SK-N-SH (cell line): ENCODE results near the gene OR10V1. TPM values are rescaled to one million over a fixed set of nuclear protein-coding genes. Genes with fewer than 3 reads are reported as not detected.

Experiments used
- CTCF ChIA-PET: fragments of 300-600, 350-600 bp; formaldehyde crosslinking; extraction: SDS; loops from one replicate; lab custom pipeline; 2021; lab: Yijun Ruan, JAX
- POLR2A ChIA-PET: fragments of 350-600 bp; sonication (Branson Sonifier 250); formaldehyde crosslinking; extraction: SDS; loops from one replicate; lab custom pipeline; 2020; ENCODE audit warnings: antibody characterized with exemption, inconsistent platforms; lab: Yijun Ruan, JAX
- DNase-seq: peaks from one replicate; pipeline ENCODE4 v3.0.0; 2012
- H2AFZ ChIP-seq: fragments of 200-600 bp; sonication (generic); 2 replicates; pipeline ENCODE4 v1.8.1; 2016; ENCODE audit warnings: antibody characterized with exemption, mild to moderate bottlenecking, low read depth
- H3F3A ChIP-seq: fragments of 200-600 bp; sonication (generic); replicated peaks from 2 replicates; pipeline ENCODE3; 2016; ENCODE audit warnings: antibody characterized with exemption, mild to moderate bottlenecking; ENCODE audit not compliant: insufficient read depth
- H3K27ac ChIP-seq, 2 experiments: fragments of 200-500 bp in 1 of 2; fragments of 200-600 bp in 1 of 2; sonication (Bioruptor generic) in 1 of 2; sonication (generic), shearing (Covaris generic) in 1 of 2; 2 replicates each; pipeline versions ENCODE4 v1.5.1 to v1.6.1; 2014 to 2016; ENCODE audit warnings: low read depth in 2 of 2, inconsistent platforms in 1 of 2, low read length in 1 of 2, mild to moderate bottlenecking in 1 of 2, mixed read lengths in 1 of 2
- H3K27me3 ChIP-seq: fragments of 200-600 bp; sonication (generic), shearing (Covaris generic); 2 replicates; pipeline ENCODE4 v1.6.1; 2016; ENCODE audit warnings: mixed run types; ENCODE audit not compliant: insufficient read depth
- H3K36me3 ChIP-seq, 2 experiments: fragments of 200-500 bp in 1 of 2; fragments of 200-600 bp in 1 of 2; sonication (Bioruptor generic) in 1 of 2; sonication (generic) in 1 of 2; replicated peaks in 1 of 2; 2 replicates each; pipeline versions ENCODE3 to v1.5.1; 2014 to 2016; ENCODE audit warnings: low read length in 1 of 2, mild to moderate bottlenecking in 1 of 2; ENCODE audit not compliant: insufficient read depth in 2 of 2, control insufficient read depth in 1 of 2
- H3K4me1 ChIP-seq, 2 experiments: fragments of 200-500 bp in 1 of 2; fragments of 200-600 bp in 1 of 2; sonication (Bioruptor generic) in 1 of 2; sonication (generic), shearing (Covaris generic) in 1 of 2; 2 replicates each; pipeline versions ENCODE4 v1.5.1 to v1.6.1; 2014 to 2016; ENCODE audit warnings: low read depth in 1 of 2, low read length in 1 of 2, mixed run types in 1 of 2; ENCODE audit not compliant: insufficient read depth in 2 of 2, control insufficient read depth in 1 of 2
- H3K4me2 ChIP-seq: fragments of 200-600 bp; sonication (generic), shearing (Covaris generic); 2 replicates; pipeline ENCODE4 v1.6.1; 2017; ENCODE audit warnings: mixed run types
- H3K4me3 ChIP-seq, 2 experiments: fragments of 200-500 bp in 1 of 2; fragments of 200-600 bp in 1 of 2; sonication (Bioruptor generic) in 1 of 2; sonication (generic), shearing (Covaris generic) in 1 of 2; 2 replicates each; pipeline versions ENCODE4 v1.5.1 to v1.8.1; 2014 to 2016; ENCODE audit warnings: low read depth in 2 of 2, inconsistent platforms in 1 of 2, low read length in 1 of 2, mild to moderate bottlenecking in 1 of 2, mixed read lengths in 1 of 2, moderate library complexity in 1 of 2
- H3K79me2 ChIP-seq: fragments of 200-600 bp; sonication (generic); 2 replicates; pipeline ENCODE4 v1.8.1; 2017; ENCODE audit warnings: mild to moderate bottlenecking; ENCODE audit not compliant: insufficient read depth
- H3K9ac ChIP-seq: fragments of 200-600 bp; sonication (generic); 2 replicates; pipeline ENCODE4 v1.6.1; 2017; ENCODE audit warnings: mixed run types
- H3K9me2 ChIP-seq: fragments of 200-600 bp; sonication (generic); 2 replicates; pipeline ENCODE4 v1.6.1; 2017; ENCODE audit warnings: mixed run types
- H3K9me3 ChIP-seq: fragments of 200-600 bp; sonication (generic); 2 replicates; pipeline ENCODE4 v1.6.1; 2017; ENCODE audit warnings: mixed run types, mild to moderate bottlenecking, moderate library complexity
- H4K20me1 ChIP-seq: fragments of 200-600 bp; sonication (generic); 2 replicates; pipeline ENCODE4 v1.6.1; 2017; ENCODE audit warnings: mild to moderate bottlenecking, mixed run types; ENCODE audit not compliant: insufficient read depth
- CTCF ChIP-seq: fragments of 200-600 bp; sonication (generic); IDR thresholded peaks from 2 replicates; pipeline ENCODE4 v1.6.1; 2017; ENCODE audit warnings: antibody characterized with exemption, mild to moderate bottlenecking, moderate library complexity
- EZH2phosphoT487 ChIP-seq: fragments of 200-600 bp; sonication (generic); IDR thresholded peaks from 2 replicates; pipeline ENCODE4 v1.6.1; 2017; ENCODE audit warnings: low read depth, mixed run types, mild to moderate bottlenecking, antibody characterized with exemption, moderate library complexity, borderline replicate concordance
- FOXM1 ChIP-seq: IDR thresholded peaks from 2 replicates; pipeline ENCODE4 v1.4.0; 2012; ENCODE audit warnings: low read depth, mild to moderate bottlenecking
- NFIC ChIP-seq: IDR thresholded peaks from 2 replicates; pipeline ENCODE4 v1.4.0; 2012; ENCODE audit warnings: borderline replicate concordance
- NRF1 ChIP-seq: IDR thresholded peaks from 2 replicates; pipeline ENCODE4 v1.6.1; 2012; ENCODE audit warnings: low read depth, mild to moderate bottlenecking, low read length
- POLR2AphosphoS5 ChIP-seq: IDR thresholded peaks from 2 replicates; pipeline ENCODE4 v1.6.1; 2012; ENCODE audit warnings: low read depth, low read length
- SIN3A ChIP-seq: IDR thresholded peaks from 2 replicates; pipeline ENCODE4 v1.6.1; 2012; ENCODE audit warnings: low read depth, mild to moderate bottlenecking, low read length, moderate library complexity, borderline replicate concordance
- SMC3 ChIP-seq: IDR thresholded peaks from 2 replicates; pipeline ENCODE4 v1.6.1; 2012; ENCODE audit warnings: low read depth, low read length, improper control_type of control experiment
- WGBS: methylation state at CpG from one replicate; pipeline ENCODE4 v1.1.6; 2017; ENCODE audit warnings: low lambda C conversion rate; 5-methylcytosine and 5-hydroxymethylcytosine counted together
- polyA plus RNA-seq, 3 experiments: library from polyadenylated mRNA; depleted of rRNA; stranded (reverse); fragments of >200 nt; gene quantifications; 2 replicates each; pipeline ENCODE4 v1.2.3, GENCODE V29; 2012
- TF ChIP-seq, protein P1 (sequence below): IDR thresholded peaks from 2 replicates; pipeline ENCODE4 v1.4.0; 2012; ENCODE audit warnings: low read depth, borderline replicate concordance
- TF ChIP-seq, protein P2 (sequence below): fragments of 150-350 bp; IDR thresholded peaks from 2 replicates; pipeline ENCODE4 v1.6.1; 2017; ENCODE audit warnings: antibody characterized with exemption, low read length, low read depth, borderline replicate concordance
- TF ChIP-seq, protein P3 (sequence below): IDR thresholded peaks from 2 replicates; pipeline ENCODE4 v1.4.0; 2012; ENCODE audit warnings: low read depth, borderline replicate concordance

The OR10V1 gene
- polyA plus RNA-seq, 1 of the 3 experiments (the other 2 are of a cell fraction) = not detected

DNA sequence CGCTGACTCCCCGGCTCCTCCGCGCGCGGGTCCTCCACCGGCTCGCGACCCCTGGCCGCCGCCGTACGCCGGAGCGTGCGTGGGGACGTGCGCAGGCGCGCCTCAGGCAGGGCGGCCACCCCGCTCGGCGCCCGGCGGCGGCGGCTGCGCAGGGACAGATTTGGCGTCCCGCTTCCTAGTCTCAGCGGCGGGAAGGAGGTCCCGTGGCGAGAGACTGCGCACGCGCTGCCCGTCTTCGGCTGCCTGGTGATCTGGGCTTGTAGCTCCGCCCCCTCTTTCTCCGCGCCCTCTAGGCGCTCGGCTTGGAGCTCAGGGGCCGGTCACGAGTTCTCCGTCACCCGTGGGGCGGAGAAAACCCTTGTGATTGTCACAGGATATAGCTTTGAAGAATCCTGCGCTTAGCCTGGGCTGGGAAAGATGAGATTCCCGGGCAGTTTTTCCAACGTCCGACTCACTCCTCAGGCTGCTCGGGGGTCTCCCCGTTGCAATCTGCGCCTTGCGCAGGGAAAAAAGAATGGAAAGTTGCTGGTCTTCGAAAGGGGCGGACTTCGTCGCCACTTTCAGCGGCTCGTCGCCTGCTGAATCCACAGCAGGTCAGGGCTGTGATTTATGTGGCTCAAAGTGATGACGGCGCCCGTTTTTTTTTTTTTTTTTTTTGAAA, 44.6 kb downstream of the OR10V1 start, which contains the start of gene PATL1 (continued):
- TF ChIP-seq FOXM1 (no peak), NRF1 (peak; percentile 98), EZH2phosphoT487 (no peak), CTCF (no peak), POLR2AphosphoS5 (peak; percentile 93)
- TF ChIP-seq, protein P1, sequence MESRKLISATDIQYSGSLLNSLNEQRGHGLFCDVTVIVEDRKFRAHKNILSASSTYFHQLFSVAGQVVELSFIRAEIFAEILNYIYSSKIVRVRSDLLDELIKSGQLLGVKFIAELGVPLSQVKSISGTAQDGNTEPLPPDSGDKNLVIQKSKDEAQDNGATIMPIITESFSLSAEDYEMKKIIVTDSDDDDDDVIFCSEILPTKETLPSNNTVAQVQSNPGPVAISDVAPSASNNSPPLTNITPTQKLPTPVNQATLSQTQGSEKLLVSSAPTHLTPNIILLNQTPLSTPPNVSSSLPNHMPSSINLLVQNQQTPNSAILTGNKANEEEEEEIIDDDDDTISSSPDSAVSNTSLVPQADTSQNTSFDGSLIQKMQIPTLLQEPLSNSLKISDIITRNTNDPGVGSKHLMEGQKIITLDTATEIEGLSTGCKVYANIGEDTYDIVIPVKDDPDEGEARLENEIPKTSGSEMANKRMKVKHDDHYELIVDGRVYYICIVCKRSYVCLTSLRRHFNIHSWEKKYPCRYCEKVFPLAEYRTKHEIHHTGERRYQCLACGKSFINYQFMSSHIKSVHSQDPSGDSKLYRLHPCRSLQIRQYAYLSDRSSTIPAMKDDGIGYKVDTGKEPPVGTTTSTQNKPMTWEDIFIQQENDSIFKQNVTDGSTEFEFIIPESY = no peak
- TF ChIP-seq, protein P2, sequence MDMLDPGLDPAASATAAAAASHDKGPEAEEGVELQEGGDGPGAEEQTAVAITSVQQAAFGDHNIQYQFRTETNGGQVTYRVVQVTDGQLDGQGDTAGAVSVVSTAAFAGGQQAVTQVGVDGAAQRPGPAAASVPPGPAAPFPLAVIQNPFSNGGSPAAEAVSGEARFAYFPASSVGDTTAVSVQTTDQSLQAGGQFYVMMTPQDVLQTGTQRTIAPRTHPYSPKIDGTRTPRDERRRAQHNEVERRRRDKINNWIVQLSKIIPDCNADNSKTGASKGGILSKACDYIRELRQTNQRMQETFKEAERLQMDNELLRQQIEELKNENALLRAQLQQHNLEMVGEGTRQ = no peak; the same call in 1 of the 2 replicates

DNA sequence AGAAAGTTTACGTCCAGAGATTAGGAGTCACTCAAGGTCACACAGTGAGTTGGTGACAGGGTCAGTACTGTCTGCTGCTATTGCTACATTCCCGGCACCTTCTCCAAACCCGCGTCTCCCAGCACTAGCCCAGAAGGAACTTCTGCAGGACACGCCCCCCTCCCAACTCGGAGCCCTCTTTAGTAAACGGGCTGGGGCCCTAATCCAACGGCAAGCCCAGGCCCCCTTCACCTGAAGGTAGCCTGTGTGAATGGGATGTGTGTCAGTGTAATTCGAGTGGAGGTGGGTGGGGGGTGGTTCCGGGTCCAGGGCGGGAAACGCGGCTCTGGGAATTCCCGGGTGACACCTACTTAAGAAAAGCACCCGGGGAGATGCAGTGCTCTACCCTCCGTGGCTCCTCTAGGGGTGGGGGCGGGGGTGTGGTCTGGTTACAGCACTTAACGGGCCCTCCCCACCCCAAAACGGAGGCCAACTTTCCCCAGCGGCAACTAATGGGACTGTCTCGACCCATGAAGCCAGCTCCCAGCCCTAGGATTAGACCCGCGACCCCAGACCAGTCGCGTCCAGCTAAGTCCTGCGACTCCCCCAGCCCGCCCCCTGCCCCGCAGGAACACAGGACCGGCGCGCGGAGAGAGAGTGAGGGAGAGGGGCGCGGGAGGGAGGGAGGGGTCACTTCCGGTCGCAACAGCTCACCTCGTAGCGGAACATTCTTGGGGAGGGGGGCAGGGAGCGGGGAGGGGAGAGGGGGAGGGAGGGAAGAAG, 45.3 kb downstream of the OR10V1 start:
- Histone ChIP-seq H3K4me2 (peak overlapping the region; percentile 80), H4K20me1 (peaks cover 13% of the 10 kb centered on the region; the same call in 1 of the 2 replicates), H3K4me1 (peaks cover 13 to 16% of the 10 kb centered on the region in 2 experiments; a peak in 3 of 4 replicates), H3K9ac (peak overlapping the region; percentile 88), H3K4me3 (peak overlapping the region; percentile 88 to 92), H3K27ac (peak overlapping the region; percentile 65 to 95), H3F3A (peaks cover 11% of the 10 kb centered on the region), H3K36me3 (peaks cover 31 to 37% of the 10 kb centered on the region in 2 experiments), H3K27me3 (no peaks in the 10 kb centered on the region), H2AFZ (peak overlapping the region; percentile 90), H3K9me2 (no peaks in the 10 kb centered on the region), H3K79me2 (peaks cover 53% of the 10 kb centered on the region), H3K9me3 (no peaks in the 10 kb centered on the region)
- no peak for DNase-seq
- CTCF ChIA-PET = interaction anchor here (1.6 kb wide), 1 partner anchor 140 kb away, joined by 4 read pairs; no protein-coding TSS in a partner anchor
- POLR2A ChIA-PET = interaction anchor here (0.7 kb wide), 1 partner anchor 56 kb away, joined by 3 read pairs; no protein-coding TSS in a partner anchor
- 2% methylated on average over 24 of the region's 39 CpGs for WGBS
- no peak for TF ChIP-seq SMC3
- TF ChIP-seq, protein P3, sequence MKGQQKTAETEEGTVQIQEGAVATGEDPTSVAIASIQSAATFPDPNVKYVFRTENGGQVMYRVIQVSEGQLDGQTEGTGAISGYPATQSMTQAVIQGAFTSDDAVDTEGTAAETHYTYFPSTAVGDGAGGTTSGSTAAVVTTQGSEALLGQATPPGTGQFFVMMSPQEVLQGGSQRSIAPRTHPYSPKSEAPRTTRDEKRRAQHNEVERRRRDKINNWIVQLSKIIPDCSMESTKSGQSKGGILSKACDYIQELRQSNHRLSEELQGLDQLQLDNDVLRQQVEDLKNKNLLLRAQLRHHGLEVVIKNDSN = no peak
- no peak for TF ChIP-seq POLR2AphosphoS5
- TF ChIP-seq SIN3A = peak; percentile 13; the same call in 1 of the 2 replicates
- TF ChIP-seq NFIC = no peak
